Gastrocnemius medialis (tissue), 4 donors: ENCODE data around the gene PHKA1. TPM values are rescaled to one million over a fixed set of nuclear protein-coding genes. Genes with fewer than 3 reads are reported as not detected.
A peak's percentile ranks its signal among the peaks of the same experiment; 100 is the strongest.

ENCODE experiments used
- ATAC-seq, 2 donors: fragments of 150-250 bp; one replicate each; pipeline ENCODE4 v1.9.1; 2016
- DNase-seq, 2 donors: peaks; one replicate each; pipeline ENCODE4 v3.0.0-alpha.2; 2019
- H3K27ac ChIP-seq, 4 donors: fragments of 200-600 bp; sonication (generic); 1 replicate in 1 of 4; 2 replicates in 3 of 4; pipeline ENCODE4 v1.5.1; 2016 to 2018; ENCODE audit warnings: mild to moderate bottlenecking in 2 of 4, moderate library complexity in 1 of 4
- H3K27me3 ChIP-seq, 3 donors: fragments of 200-600 bp; sonication (generic) in 2 of 3; 1 replicate in 1 of 3; 2 replicates in 2 of 3; pipeline versions ENCODE4 v1.5.1 to v1.6.0; 2016 to 2019; ENCODE audit warnings: mild to moderate bottlenecking in 1 of 3, moderate library complexity in 1 of 3
- H3K36me3 ChIP-seq, 2 donors: fragments of 200-600 bp; sonication (generic) in 1 of 2; one replicate each; pipeline ENCODE4 v1.5.1; 2017 to 2018
- H3K4me1 ChIP-seq, 2 donors: fragments of 200-600 bp; sonication (generic) in 1 of 2; one replicate each; pipeline ENCODE4 v1.5.1; 2016 to 2017; ENCODE audit warnings: mild to moderate bottlenecking in 2 of 2
- H3K4me3 ChIP-seq, 4 donors: fragments of 200-600 bp; sonication (generic) in 3 of 4; 1 replicate in 1 of 4; 2 replicates in 3 of 4; pipeline ENCODE4 v1.5.1; 2016 to 2019; ENCODE audit warnings: mild to moderate bottlenecking in 2 of 4
- H3K9me3 ChIP-seq, 3 donors: fragments of 200-600 bp; sonication (generic) in 2 of 3; 1 replicate in 1 of 3; 2 replicates in 2 of 3; pipeline ENCODE4 v1.5.1; 2016 to 2019
- POLR2A ChIP-seq, 2 donors: fragments of 450-650 bp; IDR thresholded peaks; one replicate each; pipeline ENCODE4 v1.6.1; 2017; ENCODE audit warnings: antibody characterized with exemption in 2 of 2, mild to moderate bottlenecking in 2 of 2, moderate library complexity in 2 of 2
- in situ Hi-C, 4 donors: fragments of 200-750 bp; cut with MboI; loops; one replicate each; pipeline versions ENCODE4 v1.15.0 to v1.8.0; 2017; ENCODE audit warnings: low sequenced_read_pairs in 4 of 4
- intact Hi-C: fragments of 100-400 bp; cut with DNase I; formaldehyde crosslinking; loops from one replicate; pipeline ENCODE4 v1.15.1; 2023; ENCODE audit warnings: low total_unique reads
- total RNA-seq, 4 donors: library from RNA; depleted of rRNA; stranded (reverse); fragments of >200 nt; gene quantifications; one replicate each; pipeline versions ENCODE4 v1.1.0 to v1.2.3, GENCODE V29; 2016
- TF ChIP-seq, protein P1 (sequence below), 5 experiments: fragments of 450-650 bp in 3 of 5; fragments of 200-600 bp in 2 of 5; sonication (generic) in 2 of 5; IDR thresholded peaks in 4 of 5; conservative IDR thresholded peaks in 1 of 5; 1 replicate in 4 of 5; 2 replicates in 1 of 5; pipeline ENCODE4 v1.5.1; 2016 to 2019; ENCODE audit warnings: antibody characterized with exemption in 5 of 5, mild to moderate bottlenecking in 3 of 5, moderate library complexity in 3 of 5

The PHKA1 gene
- total RNA-seq, 4 donors from 2014 or later, result 33.5 to 176 (median 107) TPM

DNA sequence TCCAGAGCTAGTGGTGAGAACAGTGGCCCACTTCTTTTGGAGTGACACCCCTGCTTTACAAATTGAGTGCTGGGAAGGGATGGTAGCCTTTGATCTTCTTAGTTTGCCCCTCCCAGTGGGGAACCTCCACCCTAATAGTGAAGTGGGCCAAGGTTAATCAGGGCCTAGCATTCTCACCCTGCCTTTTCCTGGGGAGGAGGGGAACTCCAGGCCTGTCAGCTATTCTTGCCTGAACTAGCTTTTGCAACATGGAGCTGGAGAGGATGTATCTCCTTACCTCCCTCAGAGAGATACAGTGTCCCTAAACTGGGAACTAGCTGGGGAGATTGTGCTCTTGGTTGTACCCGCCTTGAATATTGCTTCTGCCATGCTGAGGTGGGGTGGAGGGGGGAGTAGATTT lies 20.6 kb downstream of the PHKA1 start:
- H3K27ac ChIP-seq, result peak overlapping the region; percentile 48 to 79 (median 63)
- no peak for TF ChIP-seq POLR2A (IDR thresholded peaks at IDR 0.05)
- TF ChIP-seq, protein P1, sequence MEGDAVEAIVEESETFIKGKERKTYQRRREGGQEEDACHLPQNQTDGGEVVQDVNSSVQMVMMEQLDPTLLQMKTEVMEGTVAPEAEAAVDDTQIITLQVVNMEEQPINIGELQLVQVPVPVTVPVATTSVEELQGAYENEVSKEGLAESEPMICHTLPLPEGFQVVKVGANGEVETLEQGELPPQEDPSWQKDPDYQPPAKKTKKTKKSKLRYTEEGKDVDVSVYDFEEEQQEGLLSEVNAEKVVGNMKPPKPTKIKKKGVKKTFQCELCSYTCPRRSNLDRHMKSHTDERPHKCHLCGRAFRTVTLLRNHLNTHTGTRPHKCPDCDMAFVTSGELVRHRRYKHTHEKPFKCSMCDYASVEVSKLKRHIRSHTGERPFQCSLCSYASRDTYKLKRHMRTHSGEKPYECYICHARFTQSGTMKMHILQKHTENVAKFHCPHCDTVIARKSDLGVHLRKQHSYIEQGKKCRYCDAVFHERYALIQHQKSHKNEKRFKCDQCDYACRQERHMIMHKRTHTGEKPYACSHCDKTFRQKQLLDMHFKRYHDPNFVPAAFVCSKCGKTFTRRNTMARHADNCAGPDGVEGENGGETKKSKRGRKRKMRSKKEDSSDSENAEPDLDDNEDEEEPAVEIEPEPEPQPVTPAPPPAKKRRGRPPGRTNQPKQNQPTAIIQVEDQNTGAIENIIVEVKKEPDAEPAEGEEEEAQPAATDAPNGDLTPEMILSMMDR (IDR thresholded peaks at IDR 0.05 in 4 of 5, conservative IDR thresholded peaks at IDR 0.05 in 1 of 5), result no peak
- in situ Hi-C loops, result no loop called here
- H3K9me3 ChIP-seq, result no peaks in the 10 kb centered on the region
- H3K4me1 ChIP-seq, result peaks cover 3 to 14% of the 10 kb centered on the region in 2 donors
- intact Hi-C loops, result no loop called here
- peaks cover 0 to 10% of the 10 kb centered on the region in 2 donors for H3K36me3 ChIP-seq
- ATAC-seq, result peak; percentile 81 to 100
- peak in 1 of 2 donors; percentile 49 for DNase-seq
- H3K27me3 ChIP-seq, result no peaks in the 10 kb centered on the region
- H3K4me3 ChIP-seq, result no peak overlapping the region

DNA sequence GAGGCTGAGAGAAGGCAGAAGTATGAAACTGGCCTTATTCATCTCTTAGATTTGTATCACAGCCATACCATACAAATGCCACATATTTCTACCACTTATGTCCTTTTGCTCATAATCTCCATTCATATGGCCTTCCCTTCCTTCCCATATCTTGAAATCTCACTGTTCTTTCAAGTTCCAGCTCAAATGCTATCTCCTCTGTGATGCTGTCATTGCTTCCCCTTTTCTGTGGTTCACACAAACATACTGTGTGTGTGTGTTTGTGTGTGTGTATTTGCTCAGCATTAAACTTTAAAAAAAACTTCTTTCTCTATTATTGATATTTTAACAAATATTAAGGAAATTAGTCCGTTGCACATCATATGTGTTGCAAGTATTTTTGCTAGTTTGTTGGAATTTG lies 26.7 kb downstream of the PHKA1 start:
- no peaks in the 10 kb centered on the region for H3K27me3 ChIP-seq
- H3K36me3 ChIP-seq, result peaks cover 0 to 11% of the 10 kb centered on the region in 2 donors
- peaks cover 0 to 3% of the 10 kb centered on the region in 2 donors for H3K4me1 ChIP-seq
- H3K4me3 ChIP-seq, result no peak overlapping the region
- no peak for TF ChIP-seq POLR2A (IDR thresholded peaks at IDR 0.05)
- TF ChIP-seq, protein P1 (IDR thresholded peaks at IDR 0.05 in 4 of 5, conservative IDR thresholded peaks at IDR 0.05 in 1 of 5), result no peak
- intact Hi-C loops (no loop called here), in situ Hi-C loops (no loop called here)
- ATAC-seq (no peak), DNase-seq (no peak)
- no peak overlapping the region for H3K27ac ChIP-seq
- H3K9me3 ChIP-seq, result no peaks in the 10 kb centered on the region

DNA sequence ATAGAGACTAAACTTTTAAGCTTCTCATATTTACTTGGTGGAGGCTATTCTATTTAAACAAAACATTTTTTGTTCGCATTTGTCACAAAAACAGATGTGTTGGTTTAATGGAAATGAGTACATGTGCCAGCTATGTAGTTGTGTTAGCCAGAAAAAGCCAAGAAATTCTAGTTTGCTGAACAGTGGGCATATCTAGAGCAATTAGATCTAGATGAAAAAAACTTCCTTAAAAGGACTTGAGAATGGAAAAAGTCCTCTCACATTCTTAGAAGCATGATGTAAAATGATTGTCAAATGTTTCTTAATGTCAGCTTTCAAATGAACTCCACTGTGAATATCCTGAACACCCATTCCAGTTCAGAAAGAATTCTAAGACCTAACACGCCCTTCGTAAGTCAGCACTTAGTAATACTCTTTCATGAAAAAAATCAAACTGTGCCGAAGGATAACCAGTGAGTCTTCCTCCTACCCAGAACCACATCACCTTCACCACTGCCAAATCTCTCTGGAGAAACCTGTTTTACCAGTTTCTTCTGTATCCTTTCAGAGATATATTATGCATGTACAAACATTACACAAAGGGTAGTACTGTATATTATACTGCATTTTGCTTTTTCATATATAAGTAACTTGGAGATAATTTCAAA lies 28.2 kb downstream of the PHKA1 start:
- DNase-seq (no peak), ATAC-seq (no peak)
- no peaks in the 10 kb centered on the region for H3K9me3 ChIP-seq
- H3K4me3 ChIP-seq, result no peak overlapping the region
- in situ Hi-C loops (no loop called here), intact Hi-C loops (no loop called here)
- H3K4me1 ChIP-seq, result no peaks in the 10 kb centered on the region
- TF ChIP-seq, protein P1 (IDR thresholded peaks at IDR 0.05 in 4 of 5, conservative IDR thresholded peaks at IDR 0.05 in 1 of 5), result no peak
- no peak for TF ChIP-seq POLR2A (IDR thresholded peaks at IDR 0.05)
- H3K27ac ChIP-seq, result peak overlapping the region in 1 of 4 donors; percentile 43
- H3K27me3 ChIP-seq, result no peaks in the 10 kb centered on the region
- H3K36me3 ChIP-seq, result peaks cover 0 to 11% of the 10 kb centered on the region in 2 donors

DNA sequence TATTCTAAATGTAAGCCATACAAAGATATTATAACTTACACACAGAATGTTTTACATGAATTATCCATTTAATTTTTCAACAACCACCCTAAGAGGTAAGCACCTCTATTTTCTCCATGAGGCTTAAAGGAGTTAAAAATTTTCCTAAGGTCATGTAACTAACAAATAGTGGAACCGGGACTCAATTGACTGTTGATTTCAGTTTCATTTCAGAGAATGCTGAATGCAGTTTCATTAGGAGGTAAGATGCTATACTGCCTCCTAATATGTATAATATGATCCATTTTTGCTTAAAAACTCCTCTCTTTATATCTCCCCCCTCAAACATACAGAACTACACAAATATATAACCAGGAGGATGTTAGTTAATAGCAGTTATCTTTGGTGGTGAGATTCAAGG lies 29.1 kb downstream of the PHKA1 start:
- H3K4me3 ChIP-seq, result no peak overlapping the region
- ATAC-seq (no peak), DNase-seq (no peak)
- TF ChIP-seq, protein P1 (IDR thresholded peaks at IDR 0.05 in 4 of 5, conservative IDR thresholded peaks at IDR 0.05 in 1 of 5), result no peak
- in situ Hi-C loops, result no loop called here
- H3K27ac ChIP-seq, result peak overlapping the region in 1 of 4 donors; percentile 43
- peaks cover 0 to 11% of the 10 kb centered on the region in 2 donors for H3K36me3 ChIP-seq
- intact Hi-C loops, result no loop called here
- H3K9me3 ChIP-seq, result no peaks in the 10 kb centered on the region
- H3K27me3 ChIP-seq, result no peaks in the 10 kb centered on the region
- no peaks in the 10 kb centered on the region for H3K4me1 ChIP-seq

DNA sequence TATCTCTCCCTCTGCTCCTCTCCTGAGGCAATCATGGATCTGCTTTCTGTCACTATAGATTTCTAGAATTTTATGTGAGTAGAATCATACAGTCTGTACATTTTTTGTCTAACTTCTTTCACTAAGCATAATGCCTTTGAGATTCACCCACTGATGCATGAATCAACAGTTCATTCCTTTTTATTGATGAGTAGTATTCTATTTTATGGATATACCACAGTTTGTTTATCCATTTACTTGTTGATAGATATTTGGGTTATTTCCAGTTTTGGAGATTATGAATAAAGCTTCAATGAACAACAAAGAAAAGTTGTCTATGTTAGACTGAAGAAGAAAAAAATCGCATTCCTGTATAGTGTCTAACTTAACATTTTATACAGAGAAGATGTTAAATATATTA lies 30.5 kb downstream of the PHKA1 start:
- no peak overlapping the region for H3K27ac ChIP-seq
- DNase-seq, result no peak
- no peaks in the 10 kb centered on the region for H3K4me1 ChIP-seq
- no peak overlapping the region for H3K4me3 ChIP-seq
- no peaks in the 10 kb centered on the region for H3K27me3 ChIP-seq
- no peaks in the 10 kb centered on the region for H3K9me3 ChIP-seq
- ATAC-seq, result no peak
- intact Hi-C loops, result no loop called here
- H3K36me3 ChIP-seq, result peaks cover 0 to 13% of the 10 kb centered on the region in 2 donors
- TF ChIP-seq, protein P1 (IDR thresholded peaks at IDR 0.05 in 4 of 5, conservative IDR thresholded peaks at IDR 0.05 in 1 of 5), result no peak
- TF ChIP-seq POLR2A (IDR thresholded peaks at IDR 0.05), result no peak
- in situ Hi-C loops, result no loop called here
